Choroid plexus epithelial cell (primary cell): ENCODE measurements around the gene MRPL52.
A peak's percentile ranks its signal among the peaks of the same experiment; 100 is the strongest.

Source experiments
- DNase-seq: peaks from one replicate; pipeline ENCODE4 v3.0.0-alpha.2; 2010; ENCODE audit warnings: low read depth
- H3K4me3 ChIP-seq: 2 replicates; pipeline ENCODE4 v1.5.1; 2011; ENCODE audit warnings: low read depth, mild to moderate bottlenecking, control low read depth, low read length, moderate library complexity
- TF ChIP-seq, protein P1 (sequence below): conservative IDR thresholded peaks from 2 replicates; pipeline ENCODE4 v1.5.1; 2011; ENCODE audit warnings: low read depth, mild to moderate bottlenecking, control low read depth, inconsistent platforms, low read length, moderate library complexity

MRPL52 gene

GRCh38 chr14:22835505-22835904, 5.8 kb downstream of the MRPL52 start:
- H3K4me3 ChIP-seq, result no peak overlapping the region
- DNase-seq, result no peak
- TF ChIP-seq, protein P1, sequence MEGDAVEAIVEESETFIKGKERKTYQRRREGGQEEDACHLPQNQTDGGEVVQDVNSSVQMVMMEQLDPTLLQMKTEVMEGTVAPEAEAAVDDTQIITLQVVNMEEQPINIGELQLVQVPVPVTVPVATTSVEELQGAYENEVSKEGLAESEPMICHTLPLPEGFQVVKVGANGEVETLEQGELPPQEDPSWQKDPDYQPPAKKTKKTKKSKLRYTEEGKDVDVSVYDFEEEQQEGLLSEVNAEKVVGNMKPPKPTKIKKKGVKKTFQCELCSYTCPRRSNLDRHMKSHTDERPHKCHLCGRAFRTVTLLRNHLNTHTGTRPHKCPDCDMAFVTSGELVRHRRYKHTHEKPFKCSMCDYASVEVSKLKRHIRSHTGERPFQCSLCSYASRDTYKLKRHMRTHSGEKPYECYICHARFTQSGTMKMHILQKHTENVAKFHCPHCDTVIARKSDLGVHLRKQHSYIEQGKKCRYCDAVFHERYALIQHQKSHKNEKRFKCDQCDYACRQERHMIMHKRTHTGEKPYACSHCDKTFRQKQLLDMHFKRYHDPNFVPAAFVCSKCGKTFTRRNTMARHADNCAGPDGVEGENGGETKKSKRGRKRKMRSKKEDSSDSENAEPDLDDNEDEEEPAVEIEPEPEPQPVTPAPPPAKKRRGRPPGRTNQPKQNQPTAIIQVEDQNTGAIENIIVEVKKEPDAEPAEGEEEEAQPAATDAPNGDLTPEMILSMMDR, result no peak

DNA sequence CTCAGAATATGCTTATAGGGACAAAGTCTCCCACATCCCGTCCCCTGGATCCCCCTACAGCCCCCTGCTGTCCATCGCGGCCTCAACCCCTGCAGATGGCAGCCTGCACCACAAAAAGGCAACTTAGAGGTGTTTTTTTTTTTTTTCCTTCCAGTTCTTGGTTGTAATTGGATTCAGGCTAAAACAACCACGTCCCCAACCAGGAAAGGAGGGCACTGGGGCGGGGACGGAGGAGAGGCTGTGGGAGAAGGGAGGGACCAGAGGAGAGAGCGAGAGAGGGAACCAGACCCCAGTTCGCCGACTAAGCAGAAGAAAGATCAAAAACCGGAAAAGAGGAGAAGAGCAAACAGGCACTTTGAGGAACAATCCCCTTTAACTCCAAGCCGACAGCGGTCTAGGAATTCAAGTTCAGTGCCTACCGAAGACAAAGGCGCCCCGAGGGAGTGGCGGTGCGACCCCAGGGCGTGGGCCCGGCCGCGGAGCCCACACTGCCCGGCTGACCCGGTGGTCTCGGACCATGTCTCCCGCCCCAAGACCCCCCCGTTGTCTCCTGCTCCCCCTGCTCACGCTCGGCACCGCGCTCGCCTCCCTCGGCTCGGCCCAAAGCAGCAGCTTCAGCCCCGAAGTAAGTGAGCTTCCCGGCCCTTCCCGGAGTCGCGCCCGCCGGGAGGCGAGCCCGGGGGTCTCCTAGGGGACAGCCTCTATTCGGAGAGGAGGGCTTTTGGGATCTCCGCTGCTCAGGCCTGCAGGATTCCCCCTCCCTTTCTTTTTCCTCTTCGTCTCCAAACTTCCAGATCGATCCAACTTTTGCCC, 6.8 kb downstream of the MRPL52 start, which contains the start of gene MMP14:
TSS of gene MMP14 (plus strand) at position 285 of the 813 bp plus-strand sequence. CDS start at position 518, 233 bp downstream.
- H3K4me3 ChIP-seq, result peak within 1 kb of the TSS; percentile 97
- DNase-seq, result peak; percentile 94
- TF ChIP-seq, protein P1, result peak; percentile 61

DNA sequence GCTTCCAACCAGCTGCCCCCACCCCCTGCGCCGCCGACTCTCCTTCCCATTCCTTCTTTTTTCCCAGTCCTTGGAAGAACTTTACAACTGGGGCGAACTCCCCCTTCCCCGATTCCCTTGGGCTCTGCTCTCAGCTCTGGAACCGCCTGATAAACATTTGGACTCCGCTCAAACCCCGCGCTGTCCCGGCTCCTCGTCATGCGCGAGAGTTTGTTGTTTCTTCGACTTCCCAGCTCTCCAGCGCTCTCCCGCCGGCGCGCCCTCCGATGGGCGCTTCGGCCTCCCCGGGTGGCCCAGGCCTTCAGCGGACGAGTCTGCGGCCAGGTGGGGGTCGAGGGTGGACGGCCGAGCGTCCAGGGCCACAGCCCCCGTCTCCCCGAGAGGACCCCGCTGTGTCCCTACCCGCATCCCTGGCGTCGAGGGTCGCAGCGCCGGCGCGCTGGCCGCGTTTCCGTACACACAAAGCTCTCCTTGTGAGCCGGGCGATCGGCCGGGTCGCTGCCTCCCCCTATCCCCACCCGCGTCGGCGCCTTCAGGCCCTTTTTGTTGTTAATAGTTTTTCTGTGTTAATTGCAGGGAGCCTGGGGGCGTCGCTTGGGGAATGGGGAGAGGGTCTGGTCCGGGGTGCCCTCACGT, 7.5 kb downstream of the MRPL52 start:
- peak; percentile 57 for DNase-seq
- TF ChIP-seq, protein P1, result no peak
- H3K4me3 ChIP-seq, result peak overlapping the region; percentile 97

GRCh38 chr14:22837750-22838538, 8.3 kb downstream of the MRPL52 start:
- DNase-seq, result peak; percentile 73
- H3K4me3 ChIP-seq, result peak overlapping the region; percentile 97
- TF ChIP-seq, protein P1, result no peak

DNA sequence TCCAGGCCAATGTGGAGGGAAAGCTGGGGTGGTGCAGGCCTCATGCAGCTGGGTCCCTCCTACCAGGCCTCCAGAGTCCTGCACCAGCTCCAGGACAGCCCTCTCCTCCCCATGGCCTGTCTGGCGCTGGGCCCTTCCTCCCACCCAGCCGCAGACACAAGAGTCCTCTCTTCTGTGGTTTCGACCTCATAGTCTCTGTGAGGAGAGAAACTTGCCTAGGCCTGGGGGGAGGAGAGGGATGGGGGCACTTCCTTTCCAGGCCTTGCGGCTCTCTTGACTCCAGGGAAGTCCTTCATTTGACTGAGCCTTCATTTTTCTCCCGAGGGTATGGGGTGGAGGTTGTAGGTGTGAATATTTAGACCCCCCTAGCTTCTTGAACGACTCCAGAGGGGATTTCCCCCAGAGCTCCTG, 8.9 kb downstream of the MRPL52 start:
- TF ChIP-seq, protein P1, result no peak
- peak; percentile 80 for DNase-seq
- peak overlapping the region; percentile 97 for H3K4me3 ChIP-seq

DNA sequence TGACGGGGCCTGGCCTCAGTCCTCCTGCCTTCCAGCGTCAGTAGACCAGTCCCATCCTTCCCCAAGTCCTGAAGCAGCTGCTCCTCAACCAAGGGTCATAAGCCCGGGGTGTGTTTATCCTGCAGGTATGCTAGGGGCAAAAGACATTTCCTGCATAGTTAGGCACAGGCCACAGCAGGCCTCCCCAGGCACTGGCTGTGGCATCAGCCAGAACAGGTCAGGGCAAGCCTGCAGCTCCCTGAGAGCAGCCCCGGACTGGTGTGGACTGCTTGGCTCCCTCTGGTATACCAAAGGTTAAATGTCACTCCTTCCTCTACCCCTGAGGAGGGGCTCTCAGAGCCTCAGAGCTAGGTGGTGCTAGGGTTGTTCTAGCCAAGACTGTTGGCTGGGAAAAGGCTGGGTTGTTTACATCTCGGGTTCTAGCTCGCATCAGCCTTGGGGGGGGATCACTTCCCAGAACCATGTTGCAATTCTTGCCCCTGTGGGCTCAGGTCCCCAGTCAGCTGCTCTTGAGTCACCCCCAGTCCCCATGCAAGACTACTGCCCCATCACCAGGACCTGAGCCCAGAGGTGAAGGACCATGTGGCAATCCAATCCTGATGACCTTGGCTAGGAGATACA, 9.6 kb downstream of the MRPL52 start:
- H3K4me3 ChIP-seq, result peak overlapping the region; percentile 97
- DNase-seq, result peak; percentile 69
- TF ChIP-seq, protein P1, result no peak
